ENCODE measurements around the gene SDK2. TPM values are rescaled to one million over a fixed set of nuclear protein-coding genes. Genes with fewer than 3 reads are reported as not detected.

SDK2 gene
- polyA plus RNA-seq, 3 donors = 0.01 TPM; not detected in 2

- peaks cover 10 to 20% of the 10 kb centered on the region in 2 donors for H3K36me3 ChIP-seq (replicated peaks in 1 of 2; ENCODE audit: control insufficient read depth in 1 of 2, insufficient read depth in 2 of 2, low read length in 2 of 2)
- peak overlapping the region in 1 of 2 donors; percentile 84 for H3K27ac ChIP-seq (ENCODE audit: low read depth in 1 of 2, low read length in 2 of 2)
- no peaks in the 10 kb centered on the region for H3K9me3 Mint-ChIP-seq
- peaks cover 18% of the 10 kb centered on the region for H4K20me1 ChIP-seq (ENCODE audit: insufficient read depth, low read length)
- peak overlapping the region in 1 of 2 donors; percentile 60 for H3K4me3 Mint-ChIP-seq
- H3K27ac Mint-ChIP-seq = peak overlapping the region in 5 of 7 donors; percentile 35 to 93 (median 64)
- intact Hi-C loops (cut with micrococcal nuclease) = loop anchor here in 1 of 2 donors (2.0 kb wide), 1 partner anchor 15 kb away; no protein-coding TSS in a partner anchor
- H2AFZ ChIP-seq (ENCODE audit: insufficient read depth, low read depth, low read length, poor library complexity, severe bottlenecking) = no peak overlapping the region
- peaks cover 41% of the 10 kb centered on the region for H3K79me2 ChIP-seq (ENCODE audit: insufficient read depth, low read length)
- WGBS (ENCODE audit: insufficient coverage) = 81% methylated on average over 3 of the region's 7 CpGs
- H3K27me3 ChIP-seq (ENCODE audit: control insufficient read depth in 2 of 2, insufficient read depth in 2 of 2, low read length in 2 of 2) = no peaks in the 10 kb centered on the region
- H3K4me1 ChIP-seq (ENCODE audit: control insufficient read depth in 1 of 2, insufficient read depth in 2 of 2, low read length in 2 of 2) = peaks cover 37 to 49% of the 10 kb centered on the region in 2 donors
- peaks cover 1 to 4% (median 4%) of the 10 kb centered on the region in 3 donors for H3K27me3 Mint-ChIP-seq (ENCODE audit: low read depth in 3 of 3)
- no peaks in the 10 kb centered on the region for H3K9me3 ChIP-seq (replicated peaks in 1 of 2; ENCODE audit: control insufficient read depth in 1 of 2, insufficient read depth in 1 of 2, low read length in 2 of 2)
- peak overlapping the region; percentile 19 for H3K4me2 ChIP-seq (replicated peaks; ENCODE audit: extremely low read depth, low read length, poor library complexity, severe bottlenecking)
- peaks cover 19 to 34% of the 10 kb centered on the region in 2 donors for H3K36me3 Mint-ChIP-seq
- DNase-seq = no peak
- no peak for TF ChIP-seq CTCF (IDR thresholded peaks at IDR 0.05)
- peak overlapping the region in 1 of 3 experiments; percentile 70 for H3K4me3 ChIP-seq (replicated peaks in 1 of 3; ENCODE audit: low read depth in 2 of 3, low read length in 3 of 3)
- no peak overlapping the region for H3K9ac ChIP-seq (ENCODE audit: insufficient read depth, low read length, poor library complexity, severe bottlenecking)
- H3K4me1 Mint-ChIP-seq = peaks cover 60% of the 10 kb centered on the region
These were observed 354.5 kb downstream of the SDK2 start for GRCh38 chr17:73289549-73290254.

DNA sequence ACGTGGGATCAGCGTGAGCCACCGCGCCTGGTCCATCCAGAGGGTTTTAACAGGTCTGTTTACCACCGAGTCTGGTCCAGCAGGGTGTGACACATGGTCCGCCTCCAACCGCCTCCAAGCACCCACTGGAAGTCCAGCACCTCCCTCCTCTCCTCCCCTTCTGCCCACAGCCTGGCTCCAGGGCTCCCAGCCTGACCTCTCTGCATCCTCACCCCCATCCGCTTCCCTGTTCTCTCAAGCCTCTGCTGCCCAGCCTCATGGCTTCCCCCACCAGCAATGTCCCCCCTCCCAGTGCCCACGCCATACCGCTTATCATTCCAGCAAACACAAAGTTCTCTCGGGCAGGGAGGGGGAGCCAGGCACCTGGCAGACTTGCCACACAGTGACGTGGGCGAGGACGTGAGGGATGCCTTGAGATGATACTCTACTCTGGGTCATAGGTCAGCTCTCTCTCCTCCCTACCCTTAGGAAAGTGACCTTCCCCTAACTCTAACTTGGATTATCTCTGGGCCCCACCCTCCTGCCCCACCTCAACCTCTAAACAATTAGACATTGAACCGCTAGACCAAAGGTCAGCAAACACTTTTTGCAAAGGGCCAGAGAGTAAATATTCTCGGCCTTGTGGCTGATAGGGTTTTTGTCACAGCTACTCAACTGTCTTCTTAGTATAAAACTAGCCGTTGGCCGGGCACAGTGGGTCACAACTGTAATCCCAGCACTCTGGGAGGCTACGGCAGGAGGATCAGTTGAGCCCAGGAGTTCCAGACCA lies 355.5 kb downstream of the SDK2 start:
- DNase-seq = no peak
- Histone ChIP-seq H3K4me1 (ENCODE audit: control insufficient read depth in 1 of 2, insufficient read depth in 2 of 2, low read length in 2 of 2) (peaks cover 37 to 49% of the 10 kb centered on the region in 2 donors), H4K20me1 (ENCODE audit: insufficient read depth, low read length) (peaks cover 18% of the 10 kb centered on the region), H3K27ac (ENCODE audit: low read depth in 1 of 2, low read length in 2 of 2) (no peak overlapping the region), H3K9me3 (replicated peaks in 1 of 2; ENCODE audit: control insufficient read depth in 1 of 2, insufficient read depth in 1 of 2, low read length in 2 of 2) (no peaks in the 10 kb centered on the region), H3K79me2 (ENCODE audit: insufficient read depth, low read length) (peaks cover 41% of the 10 kb centered on the region), H3K36me3 (replicated peaks in 1 of 2; ENCODE audit: control insufficient read depth in 1 of 2, insufficient read depth in 2 of 2, low read length in 2 of 2) (peaks cover 10 to 23% of the 10 kb centered on the region in 2 donors), H3K4me2 (replicated peaks; ENCODE audit: extremely low read depth, low read length, poor library complexity, severe bottlenecking) (no peak overlapping the region), H3K9ac (ENCODE audit: insufficient read depth, low read length, poor library complexity, severe bottlenecking) (no peak overlapping the region), H2AFZ (ENCODE audit: insufficient read depth, low read depth, low read length, poor library complexity, severe bottlenecking) (no peak overlapping the region), H3K4me3 (replicated peaks in 1 of 3; ENCODE audit: low read depth in 2 of 3, low read length in 3 of 3) (no peak overlapping the region), H3K27me3 (ENCODE audit: control insufficient read depth in 2 of 2, insufficient read depth in 2 of 2, low read length in 2 of 2) (no peaks in the 10 kb centered on the region)
- WGBS (ENCODE audit: insufficient coverage) = 89% methylated on average over 14 of the region's 19 CpGs
- intact Hi-C loops (cut with micrococcal nuclease) = no loop called here
- H3K9me3 Mint-ChIP-seq = no peaks in the 10 kb centered on the region
- H3K27ac Mint-ChIP-seq = peak overlapping the region in 3 of 7 donors; percentile 19 to 76 (median 52)
- H3K27me3 Mint-ChIP-seq (ENCODE audit: low read depth in 3 of 3) = peaks cover 1 to 4% (median 4%) of the 10 kb centered on the region in 3 donors
- TF ChIP-seq CTCF (IDR thresholded peaks at IDR 0.05) = no peak
- H3K4me3 Mint-ChIP-seq = peak overlapping the region in 1 of 2 donors; percentile 7
- peaks cover 23 to 39% of the 10 kb centered on the region in 2 donors for H3K36me3 Mint-ChIP-seq
- H3K4me1 Mint-ChIP-seq = peaks cover 57% of the 10 kb centered on the region
